Mucosa of descending colon (tissue), 3 donors: ENCODE measurements around the gene BCOR. TPM values are rescaled to one million over a fixed set of nuclear protein-coding genes. Genes with fewer than 3 reads are reported as not detected.

Experiments
- ATAC-seq: fragments of 200-7000 bp; cut with Tn5 transposase; one replicate; pipeline ENCODE4 v1.9.1; 2020; ENCODE audit warnings: mild to moderate bottlenecking, moderate library complexity
- DNase-seq, 3 donors: peaks; one replicate each; pipeline ENCODE4 v3.0.0-alpha.2; 2020
- H3K36me3 ChIP-seq: fragments of 200-600 bp; one replicate; pipeline ENCODE4 v1.8.0; 2021; ENCODE audit warnings: low read depth, mild to moderate bottlenecking
- H3K4me1 ChIP-seq: fragments of 200-600 bp; one replicate; pipeline ENCODE4 v1.8.0; 2021; ENCODE audit warnings: low read depth, mild to moderate bottlenecking
- H3K4me3 ChIP-seq: fragments of 200-600 bp; one replicate; pipeline ENCODE4 v1.8.0; 2021; ENCODE audit warnings: mild to moderate bottlenecking
- H3K9me3 ChIP-seq: fragments of 200-600 bp; one replicate; pipeline ENCODE4 v1.8.0; 2021; ENCODE audit warnings: mild to moderate bottlenecking
- intact Hi-C, 2 donors: fragments of 100-400 bp; cut with DNase I in 1 of 2; cut with micrococcal nuclease in 1 of 2; formaldehyde crosslinking; loops; one replicate each; pipeline versions ENCODE4 v1.11.0 to v1.11.1; 2022; cut with DNase I, micrococcal nuclease
- total RNA-seq, 3 donors: library from RNA; stranded (reverse); fragmentation: NEBNext Ultra II Directional in 2 of 3; extraction: Animal tissue kit (Norgen Biotek cat#: 25700) in 2 of 3; gene quantifications; one replicate each; pipeline versions ENCODE4 v1.2.1 to v1.2.4, GENCODE V29; 2021 to 2023
- TF ChIP-seq, protein P1 (sequence below): fragments of 200-600 bp; IDR thresholded peaks from one replicate; pipeline ENCODE4 v1.8.0; 2022; ENCODE audit warnings: antibody characterized with exemption, mild to moderate bottlenecking
- donor health status: DM: no; HTN: no; CAD: no; lungs with moderate emphysema.
- donor health status: DM: no; HTN: no; CAD: no.
- donor health status: DM: no; HTN: yes; CAD: no.

The BCOR gene
- total RNA-seq, 3 donors from 2014 or later, result 18.7 to 26.3 (median 23.6) TPM

DNA sequence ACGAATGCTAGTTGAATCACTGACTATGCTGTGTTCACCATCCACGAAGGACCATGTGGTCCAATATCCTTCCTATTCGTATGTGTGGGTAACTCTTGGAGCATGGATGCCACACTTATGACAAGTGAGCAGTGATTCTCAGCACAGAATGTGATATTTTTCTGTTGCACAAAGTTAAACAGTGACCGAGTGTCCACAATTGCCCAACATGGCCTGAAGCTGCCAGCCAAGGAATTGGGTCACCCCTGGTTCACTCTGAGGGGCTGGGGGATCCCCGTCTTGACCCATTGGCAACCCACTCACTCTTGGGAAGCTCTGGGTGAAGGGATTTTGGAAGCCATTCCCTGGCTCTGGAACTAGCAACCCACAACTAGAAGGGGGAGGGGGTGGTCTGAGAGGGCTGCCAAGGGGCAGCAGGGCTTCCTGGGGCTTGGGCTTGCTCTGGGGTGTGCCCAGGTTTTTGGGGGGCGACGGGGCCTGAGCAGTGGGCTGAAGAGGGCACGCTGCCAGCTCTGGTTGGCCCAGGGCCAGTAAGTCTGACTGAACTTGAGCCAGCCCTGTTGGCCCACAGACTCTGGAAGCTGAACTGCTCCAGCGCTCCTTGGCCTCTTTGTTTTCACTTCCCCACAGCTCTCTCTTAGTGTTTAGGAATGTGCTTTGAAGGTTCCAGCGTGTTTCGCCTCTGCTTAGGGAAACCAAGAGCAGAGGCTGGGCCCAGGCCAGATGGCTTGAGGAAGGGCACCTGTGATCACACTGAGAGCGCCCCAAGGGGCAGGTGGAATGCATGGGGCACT, 43.1 kb upstream of the BCOR start:
- Histone ChIP-seq H3K9me3 (no peaks in the 10 kb centered on the region), H3K36me3 (no peaks in the 10 kb centered on the region), H3K4me1 (peaks cover 4% of the 10 kb centered on the region), H3K4me3 (no peak overlapping the region)
- intact Hi-C loops, result no loop called here
- DNase-seq (peak in 2 of 3 donors; percentile 7 to 26), ATAC-seq (peak; percentile 38)
- TF ChIP-seq, protein P1, sequence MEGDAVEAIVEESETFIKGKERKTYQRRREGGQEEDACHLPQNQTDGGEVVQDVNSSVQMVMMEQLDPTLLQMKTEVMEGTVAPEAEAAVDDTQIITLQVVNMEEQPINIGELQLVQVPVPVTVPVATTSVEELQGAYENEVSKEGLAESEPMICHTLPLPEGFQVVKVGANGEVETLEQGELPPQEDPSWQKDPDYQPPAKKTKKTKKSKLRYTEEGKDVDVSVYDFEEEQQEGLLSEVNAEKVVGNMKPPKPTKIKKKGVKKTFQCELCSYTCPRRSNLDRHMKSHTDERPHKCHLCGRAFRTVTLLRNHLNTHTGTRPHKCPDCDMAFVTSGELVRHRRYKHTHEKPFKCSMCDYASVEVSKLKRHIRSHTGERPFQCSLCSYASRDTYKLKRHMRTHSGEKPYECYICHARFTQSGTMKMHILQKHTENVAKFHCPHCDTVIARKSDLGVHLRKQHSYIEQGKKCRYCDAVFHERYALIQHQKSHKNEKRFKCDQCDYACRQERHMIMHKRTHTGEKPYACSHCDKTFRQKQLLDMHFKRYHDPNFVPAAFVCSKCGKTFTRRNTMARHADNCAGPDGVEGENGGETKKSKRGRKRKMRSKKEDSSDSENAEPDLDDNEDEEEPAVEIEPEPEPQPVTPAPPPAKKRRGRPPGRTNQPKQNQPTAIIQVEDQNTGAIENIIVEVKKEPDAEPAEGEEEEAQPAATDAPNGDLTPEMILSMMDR, result no peak

DNA sequence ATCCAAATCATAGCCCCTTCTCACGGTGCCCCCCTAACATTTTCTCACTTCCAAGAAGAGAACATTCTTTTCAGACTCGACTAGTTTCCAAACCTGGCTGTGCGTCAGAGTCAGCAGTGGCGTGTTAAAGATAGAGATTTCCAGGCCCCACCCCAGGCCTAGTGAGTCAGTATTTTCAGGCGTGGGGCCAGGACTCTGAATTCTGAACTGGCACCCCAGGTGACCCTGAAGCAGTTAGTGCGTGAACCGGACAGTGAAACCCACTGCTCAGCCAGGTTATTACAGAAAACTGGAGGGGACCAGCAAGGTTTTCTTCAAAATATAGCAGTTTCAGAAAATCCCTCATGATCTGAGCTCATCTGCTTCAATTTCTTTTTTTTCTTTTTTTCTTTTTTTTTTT, 35.0 kb upstream of the BCOR start:
- Histone ChIP-seq H3K4me1 (no peaks in the 10 kb centered on the region), H3K9me3 (no peaks in the 10 kb centered on the region), H3K36me3 (no peaks in the 10 kb centered on the region), H3K4me3 (no peak overlapping the region)
- TF ChIP-seq, protein P1, result no peak
- DNase-seq, result peak in 2 of 3 donors; percentile 37 to 49
- ATAC-seq, result peak; percentile 84
- intact Hi-C loops, result no loop called here

DNA sequence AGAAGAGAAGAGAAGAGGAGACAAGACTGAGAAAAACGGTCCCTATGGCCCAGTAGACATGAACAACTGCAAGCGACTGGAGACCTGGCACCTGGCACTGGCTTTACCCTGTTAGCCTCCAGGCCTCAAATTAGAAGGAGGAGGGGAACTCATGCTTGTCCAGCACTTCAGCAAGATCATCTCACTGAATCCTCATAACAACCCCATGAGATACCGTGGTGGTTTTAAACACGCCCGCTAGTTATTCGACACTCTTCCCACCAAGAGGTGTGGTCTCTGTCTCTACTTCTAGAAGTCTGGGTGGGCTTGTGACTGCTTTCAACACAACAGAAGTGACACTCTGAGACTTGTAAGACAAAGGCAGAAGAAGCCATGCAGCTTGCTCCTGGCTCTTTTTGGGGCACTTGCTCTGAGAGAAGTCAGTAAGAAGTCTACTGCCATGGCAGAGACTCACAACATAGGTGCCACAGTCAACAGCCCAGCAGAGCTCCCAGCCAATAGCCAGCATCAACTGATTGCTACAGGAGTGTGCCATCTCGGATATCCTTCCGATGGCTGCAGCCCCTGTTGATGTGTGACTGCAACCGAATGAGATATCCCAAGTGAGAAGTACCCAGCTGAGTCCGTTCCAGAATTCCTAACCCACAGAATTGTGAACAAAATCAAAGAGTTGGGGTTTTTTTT, 34.0 kb upstream of the BCOR start:
- ATAC-seq (no peak), DNase-seq (no peak)
- Histone ChIP-seq H3K36me3 (no peaks in the 10 kb centered on the region), H3K4me1 (no peaks in the 10 kb centered on the region), H3K4me3 (no peak overlapping the region), H3K9me3 (no peaks in the 10 kb centered on the region)
- intact Hi-C loops, result no loop called here
- TF ChIP-seq, protein P1, result no peak

DNA sequence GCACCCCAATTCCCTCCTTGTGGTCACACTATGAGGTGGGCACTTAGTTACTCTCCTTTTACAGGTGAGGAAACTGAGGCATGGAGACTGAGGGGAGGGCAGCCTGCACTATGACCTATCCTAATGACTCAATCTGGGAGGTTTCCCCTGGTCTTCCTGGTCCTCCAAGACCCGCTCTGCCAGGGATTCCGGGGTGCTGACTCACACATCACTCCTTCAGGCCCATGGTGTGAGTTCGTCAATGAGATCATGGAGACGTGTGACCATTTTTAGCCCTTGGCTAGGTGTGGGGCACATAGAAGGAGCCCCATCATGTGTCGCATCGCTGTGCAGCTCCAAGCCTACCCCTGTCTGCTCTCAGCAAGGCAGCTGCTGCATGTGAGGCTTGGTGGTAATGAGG, 32.4 kb upstream of the BCOR start:
- no peaks in the 10 kb centered on the region for H3K36me3 ChIP-seq
- no peaks in the 10 kb centered on the region for H3K4me1 ChIP-seq
- TF ChIP-seq, protein P1, result no peak
- DNase-seq (no peak), ATAC-seq (peak; percentile 9)
- no peaks in the 10 kb centered on the region for H3K9me3 ChIP-seq
- intact Hi-C loops, result no loop called here
- no peak overlapping the region for H3K4me3 ChIP-seq

DNA sequence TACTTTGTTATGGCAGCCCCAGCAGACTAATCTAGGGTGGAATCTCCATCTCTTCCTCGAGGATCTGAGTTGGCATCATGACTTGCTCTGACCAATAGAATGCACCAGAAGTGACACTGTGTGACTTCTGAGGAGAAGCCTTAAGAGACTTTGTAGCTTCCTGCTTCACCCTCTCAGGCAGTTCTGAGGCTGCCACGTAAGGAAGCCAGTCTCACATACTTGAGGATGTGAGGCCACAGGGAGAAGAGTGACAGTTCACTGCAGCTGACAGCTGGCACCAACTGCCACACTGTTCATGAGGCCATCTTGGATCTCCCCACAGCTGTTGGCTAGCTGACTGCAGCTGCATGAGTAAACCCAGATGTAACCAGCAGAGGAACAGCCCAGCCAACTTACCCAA, 29.3 kb upstream of the BCOR start:
- Histone ChIP-seq H3K36me3 (no peaks in the 10 kb centered on the region), H3K4me1 (no peaks in the 10 kb centered on the region), H3K9me3 (no peaks in the 10 kb centered on the region), H3K4me3 (no peak overlapping the region)
- TF ChIP-seq, protein P1, result no peak
- no peak for ATAC-seq
- DNase-seq, result no peak
- intact Hi-C loops, result no loop called here
